GM18498 (cell line): Measurements from ENCODE around the gene GLCCI1.

Experiments used
- ATAC-seq: cut with Tn5 transposase; IDR thresholded peaks from one replicate; pipeline ENCODE4 v1.9.1; 2021; ENCODE audit warnings: mild to moderate bottlenecking, moderate library complexity; ENCODE audit not compliant: unreplicated experiment

Gene GLCCI1

GRCh38 chr7:7968544-7969305 is at the start of gene GLCCI1:
Gene GLCCI1 (plus strand): TSS chr7:7968796. CDS start chr7:7969351, 555 bp downstream.
- ATAC-seq, result peak; percentile 80

GRCh38 chr7:7919449-7919945 is 49.1 kb upstream of the GLCCI1 start:
- ATAC-seq, result peak; percentile 9

GRCh38 chr7:7920056-7920455 is 48.5 kb upstream of the GLCCI1 start:
- ATAC-seq, result no peak

- ATAC-seq, result peak; percentile 88
Observed at GRCh38 chr7:7920481-7920880, 48.1 kb upstream of the GLCCI1 start.

GRCh38 chr7:7921830-7922229 is 46.8 kb upstream of the GLCCI1 start:
- no peak for ATAC-seq

- ATAC-seq, result no peak
Observed at GRCh38 chr7:7922684-7923385, 45.8 kb upstream of the GLCCI1 start.

- ATAC-seq, result no peak
Observed at GRCh38 chr7:7923818-7924217, 44.8 kb upstream of the GLCCI1 start.

GRCh38 chr7:7924303-7924702 is 44.3 kb upstream of the GLCCI1 start:
- no peak for ATAC-seq

GRCh38 chr7:7931626-7932025 is 37.0 kb upstream of the GLCCI1 start:
- ATAC-seq, result no peak

- ATAC-seq, result no peak
Observed at GRCh38 chr7:7932553-7932952, 36.0 kb upstream of the GLCCI1 start.

- ATAC-seq, result no peak
Observed at GRCh38 chr7:7933915-7934526, 34.6 kb upstream of the GLCCI1 start.

- no peak for ATAC-seq
Observed at GRCh38 chr7:7934945-7935344, 33.7 kb upstream of the GLCCI1 start.

- no peak for ATAC-seq
Observed at GRCh38 chr7:7938471-7938870, 30.1 kb upstream of the GLCCI1 start.

- no peak for ATAC-seq
Observed at GRCh38 chr7:7943951-7944350, 24.6 kb upstream of the GLCCI1 start.

- ATAC-seq, result peak; percentile 91
Observed at GRCh38 chr7:7944619-7945282, 23.8 kb upstream of the GLCCI1 start.

GRCh38 chr7:7946486-7946885 is 22.1 kb upstream of the GLCCI1 start:
- ATAC-seq, result no peak

GRCh38 chr7:7948232-7948631 is 20.4 kb upstream of the GLCCI1 start:
- ATAC-seq, result no peak

GRCh38 chr7:7953806-7954205 is 14.8 kb upstream of the GLCCI1 start:
- ATAC-seq, result no peak

GRCh38 chr7:7956531-7957128 is 12.0 kb upstream of the GLCCI1 start:
- no peak for ATAC-seq

GRCh38 chr7:7957513-7957912 is 11.1 kb upstream of the GLCCI1 start:
- no peak for ATAC-seq
